Gastrocnemius medialis (tissue), 4 donors: Measurements from ENCODE around the gene EGFL7. TPM values are rescaled to one million over a fixed set of nuclear protein-coding genes. Genes with fewer than 3 reads are reported as not detected.

Experiments
- ATAC-seq, 2 donors: fragments of 150-250 bp; one replicate each; pipeline ENCODE4 v1.9.1; 2016
- DNase-seq, 2 donors: peaks; one replicate each; pipeline ENCODE4 v3.0.0-alpha.2; 2019
- H3K27ac ChIP-seq, 4 donors: fragments of 200-600 bp; sonication (generic); 1 replicate in 1 of 4; 2 replicates in 3 of 4; pipeline ENCODE4 v1.5.1; 2016 to 2018; ENCODE audit warnings: mild to moderate bottlenecking in 2 of 4, moderate library complexity in 1 of 4
- H3K27me3 ChIP-seq, 3 donors: fragments of 200-600 bp; sonication (generic) in 2 of 3; 1 replicate in 1 of 3; 2 replicates in 2 of 3; pipeline versions ENCODE4 v1.5.1 to v1.6.0; 2016 to 2019; ENCODE audit warnings: mild to moderate bottlenecking in 1 of 3, moderate library complexity in 1 of 3
- H3K36me3 ChIP-seq, 2 donors: fragments of 200-600 bp; sonication (generic) in 1 of 2; one replicate each; pipeline ENCODE4 v1.5.1; 2017 to 2018
- H3K4me1 ChIP-seq, 2 donors: fragments of 200-600 bp; sonication (generic) in 1 of 2; one replicate each; pipeline ENCODE4 v1.5.1; 2016 to 2017; ENCODE audit warnings: mild to moderate bottlenecking in 2 of 2
- H3K4me3 ChIP-seq, 4 donors: fragments of 200-600 bp; sonication (generic) in 3 of 4; 1 replicate in 1 of 4; 2 replicates in 3 of 4; pipeline ENCODE4 v1.5.1; 2016 to 2019; ENCODE audit warnings: mild to moderate bottlenecking in 2 of 4
- H3K9me3 ChIP-seq, 3 donors: fragments of 200-600 bp; sonication (generic) in 2 of 3; 1 replicate in 1 of 3; 2 replicates in 2 of 3; pipeline ENCODE4 v1.5.1; 2016 to 2019
- CTCF ChIP-seq, 5 experiments: fragments of 450-650 bp in 3 of 5; fragments of 200-600 bp in 2 of 5; sonication (generic) in 2 of 5; IDR thresholded peaks in 4 of 5; conservative IDR thresholded peaks in 1 of 5; 1 replicate in 4 of 5; 2 replicates in 1 of 5; pipeline ENCODE4 v1.5.1; 2016 to 2019; ENCODE audit warnings: antibody characterized with exemption in 5 of 5, mild to moderate bottlenecking in 3 of 5, moderate library complexity in 3 of 5
- POLR2A ChIP-seq, 2 donors: fragments of 450-650 bp; IDR thresholded peaks; one replicate each; pipeline ENCODE4 v1.6.1; 2017; ENCODE audit warnings: antibody characterized with exemption in 2 of 2, mild to moderate bottlenecking in 2 of 2, moderate library complexity in 2 of 2
- in situ Hi-C, 4 donors: fragments of 200-750 bp; cut with MboI; loops; one replicate each; pipeline versions ENCODE4 v1.15.0 to v1.8.0; 2017; ENCODE audit warnings: low sequenced_read_pairs in 4 of 4
- intact Hi-C: fragments of 100-400 bp; cut with DNase I; formaldehyde crosslinking; loops from one replicate; pipeline ENCODE4 v1.15.1; 2023; ENCODE audit warnings: low total_unique reads
- total RNA-seq, 4 donors: library from RNA; depleted of rRNA; stranded (reverse); fragments of >200 nt; gene quantifications; one replicate each; pipeline versions ENCODE4 v1.1.0 to v1.2.3, GENCODE V29; 2016

The EGFL7 gene
- total RNA-seq, 4 donors from 2014 or later = 37.4 to 74.7 (median 49.0) TPM

- no peaks in the 10 kb centered on the region for H3K4me1 ChIP-seq
- in situ Hi-C loops (no loop called here), intact Hi-C loops (no loop called here)
- H3K27me3 ChIP-seq = peaks cover 0 to 6% (median 0%) of the 10 kb centered on the region in 3 donors
- DNase-seq = no peak
- TF ChIP-seq CTCF (IDR thresholded peaks at IDR 0.05 in 4 of 5, conservative IDR thresholded peaks at IDR 0.05 in 1 of 5) (peak in 1 of 5 experiments; percentile 1), POLR2A (IDR thresholded peaks at IDR 0.05) (no peak)
- no peaks in the 10 kb centered on the region for H3K36me3 ChIP-seq
- no peak for ATAC-seq
- H3K9me3 ChIP-seq = no peaks in the 10 kb centered on the region
- H3K4me3 ChIP-seq = no peak overlapping the region
- peak overlapping the region in 1 of 4 donors; percentile 4 for H3K27ac ChIP-seq
These were observed 46.9 kb upstream of the EGFL7 start for GRCh38 chr9:136615631-136616306.

GRCh38 chr9:136616307-136616635 lies 46.4 kb upstream of the EGFL7 start:
- DNase-seq (no peak), ATAC-seq (no peak)
- no peaks in the 10 kb centered on the region for H3K4me1 ChIP-seq
- TF ChIP-seq POLR2A (IDR thresholded peaks at IDR 0.05) = no peak
- TF ChIP-seq CTCF (IDR thresholded peaks at IDR 0.05 in 4 of 5, conservative IDR thresholded peaks at IDR 0.05 in 1 of 5) = no peak
- intact Hi-C loops (no loop called here), in situ Hi-C loops (no loop called here)
- no peak overlapping the region for H3K27ac ChIP-seq
- peaks cover 0 to 6% (median 0%) of the 10 kb centered on the region in 3 donors for H3K27me3 ChIP-seq
- H3K36me3 ChIP-seq = no peaks in the 10 kb centered on the region
- H3K9me3 ChIP-seq = no peaks in the 10 kb centered on the region
- no peak overlapping the region for H3K4me3 ChIP-seq

DNA sequence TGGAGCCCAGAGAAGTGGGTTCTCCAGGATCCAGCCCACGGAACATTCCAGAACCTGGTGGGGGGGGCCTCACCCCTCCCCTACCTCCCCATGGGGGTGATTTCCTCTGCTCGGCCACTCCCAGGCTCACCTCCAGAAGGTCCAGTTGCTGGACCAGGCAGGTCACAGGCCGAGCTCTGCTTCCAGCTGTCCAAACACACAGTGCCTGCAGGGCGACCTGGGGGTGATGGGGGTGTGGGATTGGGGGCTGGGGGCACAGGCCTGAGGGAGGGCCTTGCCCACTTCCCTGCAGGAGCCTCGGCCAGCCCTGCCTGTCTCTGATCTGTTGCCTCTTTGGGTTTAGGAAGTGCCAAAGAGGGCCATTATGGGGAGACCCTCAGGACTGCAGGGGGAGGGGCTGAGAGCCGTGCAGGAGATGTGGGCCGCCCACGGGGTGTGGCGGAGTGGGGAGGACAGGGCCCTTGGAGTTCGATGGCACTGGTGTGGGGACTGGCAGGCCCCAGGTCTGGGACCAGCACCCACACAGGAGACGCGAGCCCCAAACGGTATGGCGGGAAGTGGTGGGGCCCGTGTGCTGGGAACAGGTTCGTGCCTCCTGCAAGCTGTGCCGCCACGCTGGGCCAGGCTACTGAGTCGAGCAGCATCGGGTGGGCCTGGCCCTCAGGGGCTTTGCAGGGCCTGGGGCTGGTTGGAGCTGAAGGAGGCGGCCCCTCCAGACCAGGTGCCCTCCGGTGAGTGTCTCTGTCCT lies 45.6 kb upstream of the EGFL7 start:
- H3K4me3 ChIP-seq = no peak overlapping the region
- H3K4me1 ChIP-seq = no peaks in the 10 kb centered on the region
- in situ Hi-C loops (no loop called here), intact Hi-C loops (no loop called here)
- no peaks in the 10 kb centered on the region for H3K9me3 ChIP-seq
- DNase-seq (no peak), ATAC-seq (no peak)
- no peak overlapping the region for H3K27ac ChIP-seq
- H3K36me3 ChIP-seq = no peaks in the 10 kb centered on the region
- H3K27me3 ChIP-seq = no peaks in the 10 kb centered on the region
- TF ChIP-seq POLR2A (IDR thresholded peaks at IDR 0.05) = no peak
- TF ChIP-seq CTCF (IDR thresholded peaks at IDR 0.05 in 4 of 5, conservative IDR thresholded peaks at IDR 0.05 in 1 of 5) = no peak

DNA sequence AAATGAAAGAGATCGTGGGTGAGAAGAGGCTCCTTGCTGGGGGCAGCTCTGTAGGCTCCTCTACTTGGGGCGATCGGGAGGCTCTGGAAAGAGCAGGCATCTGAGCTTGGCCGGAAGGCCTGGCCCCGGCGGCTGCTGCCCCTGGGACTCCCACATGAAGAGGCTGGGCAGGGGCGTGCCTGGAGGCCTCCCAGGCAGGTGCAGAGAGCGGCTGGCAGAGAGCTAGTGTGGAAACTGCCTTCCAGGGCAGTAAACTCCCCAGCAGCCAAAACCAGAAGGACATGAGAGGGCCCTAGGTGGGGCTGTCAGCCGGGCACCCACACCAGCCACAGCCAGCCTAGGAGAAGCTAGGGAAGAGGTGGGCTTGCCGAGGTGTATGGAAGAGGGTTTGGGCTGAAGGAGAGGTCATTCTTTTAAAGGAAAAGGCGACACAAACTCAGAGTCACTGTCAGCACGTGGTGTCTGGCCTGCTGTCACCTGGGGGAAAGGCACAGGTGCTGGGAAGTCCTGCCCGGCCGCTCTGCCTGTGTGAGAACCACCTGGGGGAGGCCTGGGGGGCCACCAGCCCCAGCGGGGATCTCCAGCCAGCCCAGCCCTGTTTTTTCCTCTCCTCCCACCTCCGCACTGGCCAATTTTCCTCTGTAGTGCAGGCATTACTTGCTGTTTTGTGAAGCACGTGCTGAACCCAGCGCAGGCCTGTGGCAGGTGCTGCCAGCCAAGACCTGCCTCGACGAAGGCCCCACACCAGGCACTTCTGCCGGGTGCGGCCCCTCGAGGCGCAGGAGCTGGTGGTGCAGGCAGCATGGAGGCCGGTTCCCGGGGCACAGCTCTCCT lies 44.8 kb upstream of the EGFL7 start:
- Histone ChIP-seq H3K27ac (no peak overlapping the region), H3K27me3 (no peaks in the 10 kb centered on the region), H3K9me3 (no peaks in the 10 kb centered on the region), H3K4me1 (no peaks in the 10 kb centered on the region), H3K4me3 (no peak overlapping the region), H3K36me3 (no peaks in the 10 kb centered on the region)
- ATAC-seq (no peak), DNase-seq (no peak)
- in situ Hi-C loops (no loop called here), intact Hi-C loops (no loop called here)
- no peak for TF ChIP-seq POLR2A (IDR thresholded peaks at IDR 0.05)
- no peak for TF ChIP-seq CTCF (IDR thresholded peaks at IDR 0.05 in 4 of 5, conservative IDR thresholded peaks at IDR 0.05 in 1 of 5)
